Uterus (tissue), 2 donors: ENCODE results near the gene IER3.

Source experiments
- POLR2A ChIP-seq, 2 donors: fragments of 450-650 bp; IDR thresholded peaks; one replicate each; pipeline ENCODE4 v1.6.1; 2016; ENCODE audit warnings: antibody characterized with exemption in 2 of 2, mild to moderate bottlenecking in 1 of 2, moderate library complexity in 1 of 2
- TF ChIP-seq, protein P1 (sequence below), 4 experiments: fragments of 200-600 bp in 2 of 4; fragments of 450-650 bp in 2 of 4; sonication (generic) in 2 of 4; IDR thresholded peaks; one replicate each; pipeline ENCODE4 v1.5.1; 2016 to 2019; ENCODE audit warnings: antibody characterized with exemption in 4 of 4, mild to moderate bottlenecking in 2 of 4, moderate library complexity in 1 of 4

DNA sequence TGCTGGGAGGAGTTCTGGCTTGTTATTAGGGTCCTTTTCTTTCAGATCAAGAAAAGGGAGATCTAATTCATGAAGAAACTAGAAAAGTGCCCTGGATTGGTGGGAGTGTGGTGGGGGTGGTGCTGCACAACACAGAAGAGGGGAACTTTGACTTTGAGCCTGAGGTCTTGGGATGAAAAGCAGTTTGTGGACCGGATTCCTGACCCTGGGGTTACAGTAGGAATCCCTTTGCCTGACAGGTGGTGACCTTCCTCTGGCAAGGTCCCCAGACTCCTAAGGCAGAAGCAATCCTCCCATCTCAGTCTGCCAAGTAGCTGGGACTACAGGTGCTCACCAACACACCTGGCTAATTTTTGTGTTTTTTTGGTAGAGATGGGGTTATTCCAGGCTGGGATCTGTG is 45.3 kb upstream of the IER3 start:
- TF ChIP-seq, protein P1, sequence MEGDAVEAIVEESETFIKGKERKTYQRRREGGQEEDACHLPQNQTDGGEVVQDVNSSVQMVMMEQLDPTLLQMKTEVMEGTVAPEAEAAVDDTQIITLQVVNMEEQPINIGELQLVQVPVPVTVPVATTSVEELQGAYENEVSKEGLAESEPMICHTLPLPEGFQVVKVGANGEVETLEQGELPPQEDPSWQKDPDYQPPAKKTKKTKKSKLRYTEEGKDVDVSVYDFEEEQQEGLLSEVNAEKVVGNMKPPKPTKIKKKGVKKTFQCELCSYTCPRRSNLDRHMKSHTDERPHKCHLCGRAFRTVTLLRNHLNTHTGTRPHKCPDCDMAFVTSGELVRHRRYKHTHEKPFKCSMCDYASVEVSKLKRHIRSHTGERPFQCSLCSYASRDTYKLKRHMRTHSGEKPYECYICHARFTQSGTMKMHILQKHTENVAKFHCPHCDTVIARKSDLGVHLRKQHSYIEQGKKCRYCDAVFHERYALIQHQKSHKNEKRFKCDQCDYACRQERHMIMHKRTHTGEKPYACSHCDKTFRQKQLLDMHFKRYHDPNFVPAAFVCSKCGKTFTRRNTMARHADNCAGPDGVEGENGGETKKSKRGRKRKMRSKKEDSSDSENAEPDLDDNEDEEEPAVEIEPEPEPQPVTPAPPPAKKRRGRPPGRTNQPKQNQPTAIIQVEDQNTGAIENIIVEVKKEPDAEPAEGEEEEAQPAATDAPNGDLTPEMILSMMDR (IDR thresholded peaks at IDR 0.05): no peak
- TF ChIP-seq POLR2A (IDR thresholded peaks at IDR 0.05): no peak
